Naive thymus-derived CD4-positive, alpha-beta T cell (primary cell): ENCODE data around the gene DHRS3. TPM values are rescaled to one million over a fixed set of nuclear protein-coding genes. Genes with fewer than 3 reads are reported as not detected.

Experiments
- ATAC-seq: fragments of 150-1000 bp; cut with Tn5 transposase; 2 replicates; pipeline ENCODE4 v1.10.0; 2021; ENCODE audit warnings: mild to moderate bottlenecking, moderate library complexity
- CTCF ChIA-PET: fragments of 350-600 bp; sonication (Branson Sonifier 250); formaldehyde crosslinking; loops from one replicate; lab custom pipeline; 2021; ENCODE audit warnings: antibody characterized with exemption; lab: Charles Lee
- POLR2A ChIA-PET: fragments of 350-600 bp; sonication (Branson Sonifier 250); formaldehyde crosslinking; loops from one replicate; lab custom pipeline; 2021; ENCODE audit warnings: antibody characterized with exemption, inconsistent platforms; lab: Charles Lee
- DNase-seq, 9 donors: peaks; one replicate each; pipeline versions ENCODE4 v3.0.0 to v3.0.0-alpha.2; 2020 to 2022; ENCODE audit warnings: mixed read lengths in 1 of 9
- H3K27ac ChIP-seq: one replicate; pipeline ENCODE4 v1.7.0; 2013; ENCODE audit warnings: mild to moderate bottlenecking, low read depth, low read length, moderate library complexity
- H3K27me3 ChIP-seq, 2 donors: one replicate each; pipeline ENCODE4 v1.7.0; 2013; ENCODE audit warnings: low read length in 2 of 2, mild to moderate bottlenecking in 2 of 2, moderate library complexity in 2 of 2; ENCODE audit not compliant: control insufficient read depth in 2 of 2, insufficient read depth in 2 of 2
- H3K36me3 ChIP-seq, 3 experiments: 1 replicate in 2 of 3; 2 replicates in 1 of 3; pipeline ENCODE4 v1.7.0; 2013; ENCODE audit warnings: low read length in 3 of 3, mild to moderate bottlenecking in 3 of 3, moderate library complexity in 1 of 3; ENCODE audit not compliant: insufficient read depth in 3 of 3, control insufficient read depth in 2 of 3
- H3K4me1 ChIP-seq, 2 donors: one replicate each; pipeline ENCODE4 v1.7.0; 2013; ENCODE audit warnings: low read length in 2 of 2, mild to moderate bottlenecking in 2 of 2, moderate library complexity in 1 of 2; ENCODE audit not compliant: control insufficient read depth in 2 of 2, insufficient read depth in 2 of 2
- H3K4me3 ChIP-seq: 2 replicates; pipeline ENCODE4 v1.7.0; 2013; ENCODE audit warnings: mild to moderate bottlenecking, low read length
- H3K9me3 ChIP-seq, 3 experiments: 1 replicate in 2 of 3; 2 replicates in 1 of 3; pipeline ENCODE4 v1.7.0; 2013; ENCODE audit warnings: low read length in 3 of 3; ENCODE audit not compliant: control insufficient read depth in 2 of 3
- H3K27ac Mint-ChIP-seq, 9 donors: one replicate each; pipeline ENCODE4 v1.8.0; 2020 to 2022; ENCODE audit warnings: mixed read lengths in 9 of 9, mild to moderate bottlenecking in 8 of 9, moderate library complexity in 5 of 9, inconsistent platforms in 2 of 9
- H3K27me3 Mint-ChIP-seq, 5 donors: one replicate each; pipeline ENCODE4 v1.8.0; 2021 to 2022; ENCODE audit warnings: mixed read lengths in 5 of 5, mild to moderate bottlenecking in 1 of 5
- H3K36me3 Mint-ChIP-seq, 5 donors: one replicate each; pipeline ENCODE4 v1.8.0; 2020 to 2022; ENCODE audit warnings: mixed read lengths in 5 of 5, mild to moderate bottlenecking in 3 of 5, inconsistent platforms in 1 of 5
- H3K4me1 Mint-ChIP-seq, 7 donors: one replicate each; pipeline ENCODE4 v1.8.0; 2020 to 2022; ENCODE audit warnings: mixed read lengths in 7 of 7, mild to moderate bottlenecking in 3 of 7, inconsistent platforms in 1 of 7
- H3K4me3 Mint-ChIP-seq, 10 donors: one replicate each; pipeline ENCODE4 v1.8.0; 2020 to 2022; ENCODE audit warnings: mild to moderate bottlenecking in 10 of 10, mixed read lengths in 10 of 10, moderate library complexity in 6 of 10, inconsistent platforms in 2 of 10
- H3K9me3 Mint-ChIP-seq, 11 donors: one replicate each; pipeline ENCODE4 v1.8.0; 2020 to 2022; ENCODE audit warnings: mixed read lengths in 11 of 11, mild to moderate bottlenecking in 4 of 11, inconsistent platforms in 1 of 11, moderate library complexity in 1 of 11
- intact Hi-C, 2 donors: fragments of 100-400 bp; cut with micrococcal nuclease; formaldehyde crosslinking; loops; one replicate each; pipeline ENCODE4 v1.15.1; 2023
- polyA plus RNA-seq, 2 donors: library from polyadenylated mRNA; unstranded; fragments of 300-500 nt; fragmentation: Illumina TruSeq; gene quantifications; one replicate each; pipeline ENCODE4 v1.2.3, GENCODE V29; 2021
- total RNA-seq, 6 experiments: library from RNA in 5 of 6; stranded (reverse) in 5 of 6; gene quantifications; 1 replicate in 5 of 6; 2 replicates in 1 of 6; pipeline ENCODE4 v1.2.3 and lab custom pipeline; 2021 to 2026

Gene DHRS3
- total and polyA plus RNA-seq, 7 experiments from 2014 or later = 39.9 to 115 (median 68.9) TPM

- ChIA-PET CTCF (interaction anchor here (1.5 kb wide), 1 partner anchor 9 kb away, joined by 4 read pairs; no protein-coding TSS in a partner anchor), POLR2A (no interaction called here)
- Histone ChIP-seq H3K27me3 (no peaks in the 10 kb centered on the region), H3K4me3 (no peak overlapping the region), H3K36me3 (peaks cover 0 to 22% (median 0%) of the 10 kb centered on the region in 3 experiments), H3K27ac (no peak overlapping the region), H3K4me1 (peaks cover 19 to 37% of the 10 kb centered on the region in 2 donors), H3K9me3 (no peaks in the 10 kb centered on the region)
- H3K36me3 Mint-ChIP-seq = peaks cover 4 to 53% (median 18%) of the 10 kb centered on the region in 5 donors
- H3K4me3 Mint-ChIP-seq = peak overlapping the region in 8 of 10 donors; percentile 35 to 99 (median 66)
- H3K27ac Mint-ChIP-seq = peak overlapping the region in 7 of 9 donors; percentile 44 to 96 (median 88)
- peaks cover 52 to 76% (median 74%) of the 10 kb centered on the region in 7 donors for H3K4me1 Mint-ChIP-seq
- intact Hi-C loops = loop anchor here (10.0 kb wide), 2 partner anchors 138 to 808 kb away; partner anchors contain the start of genes CLCN6 (in 1 of the 2) and MTHFR (in 1 of the 2)
- DNase-seq (no peak), ATAC-seq (no peak)
- peaks cover 0 to 10% (median 0%) of the 10 kb centered on the region in 11 donors for H3K9me3 Mint-ChIP-seq
- H3K27me3 Mint-ChIP-seq = peaks cover 0 to 12% (median 0%) of the 10 kb centered on the region in 5 donors
Observed at GRCh38 chr1:12613180-12613579, 4.8 kb downstream of the DHRS3 start.

GRCh38 chr1:12610941-12611340 is 7.1 kb downstream of the DHRS3 start:
- Mint-ChIP-seq H3K4me3 (peak overlapping the region in 8 of 10 donors; percentile 10 to 67 (median 36)), H3K27ac (peak overlapping the region in 8 of 9 donors; percentile 9 to 93 (median 74))
- POLR2A ChIA-PET = interaction anchor here (1.3 kb wide), 1 partner anchor 8 kb away, joined by 5 read pairs; no protein-coding TSS in a partner anchor

GRCh38 chr1:12610305-12610935 is 7.6 kb downstream of the DHRS3 start:
- Mint-ChIP-seq H3K36me3 (peaks cover 14 to 65% (median 28%) of the 10 kb centered on the region in 5 donors), H3K27me3 (peaks cover 0 to 3% (median 0%) of the 10 kb centered on the region in 5 donors), H3K9me3 (peaks cover 0 to 10% (median 2%) of the 10 kb centered on the region in 11 donors), H3K27ac (peak overlapping the region in 8 of 9 donors; percentile 9 to 93 (median 74)), H3K4me1 (peaks cover 46 to 92% (median 90%) of the 10 kb centered on the region in 7 donors), H3K4me3 (peak overlapping the region in 6 of 10 donors; percentile 16 to 67 (median 44))
- intact Hi-C loops = loop anchor here (10.0 kb wide), 2 partner anchors 136 to 806 kb away; partner anchors contain the start of genes CLCN6 (in 1 of the 2) and MTHFR (in 1 of the 2)
- Histone ChIP-seq H3K27me3 (no peaks in the 10 kb centered on the region), H3K36me3 (peaks cover 0 to 14% (median 0%) of the 10 kb centered on the region in 3 experiments), H3K4me3 (no peak overlapping the region), H3K4me1 (peaks cover 10 to 36% of the 10 kb centered on the region in 2 donors), H3K27ac (peak overlapping the region; percentile 10), H3K9me3 (no peaks in the 10 kb centered on the region)
- ChIA-PET CTCF (interaction anchor here (1.8 kb wide), 1 partner anchor 9 kb away, joined by 4 read pairs; no protein-coding TSS in a partner anchor), POLR2A (interaction anchor here (0.7 kb wide), 1 partner anchor 223 kb away, joined by 3 read pairs; no protein-coding TSS in a partner anchor)
- no peak for ATAC-seq
- no peak for DNase-seq

More at GRCh38 chr1:12610941-12611340, 7.1 kb downstream of the DHRS3 start:
- intact Hi-C loops = loop anchor here (10.0 kb wide), 2 partner anchors 136 to 806 kb away; partner anchors contain the start of genes CLCN6 (in 1 of the 2) and MTHFR (in 1 of the 2)
- Histone ChIP-seq H3K4me3 (no peak overlapping the region), H3K27ac (peak overlapping the region; percentile 10), H3K4me1 (peaks cover 15 to 37% of the 10 kb centered on the region in 2 donors), H3K27me3 (no peaks in the 10 kb centered on the region), H3K9me3 (no peaks in the 10 kb centered on the region), H3K36me3 (peaks cover 0 to 14% (median 0%) of the 10 kb centered on the region in 3 experiments)
- DNase-seq (no peak), ATAC-seq (no peak)
- Mint-ChIP-seq H3K36me3 (peaks cover 14 to 66% (median 28%) of the 10 kb centered on the region in 5 donors), H3K27me3 (peaks cover 0 to 3% (median 0%) of the 10 kb centered on the region in 5 donors), H3K9me3 (peaks cover 0 to 10% (median 2%) of the 10 kb centered on the region in 11 donors), H3K4me1 (peaks cover 50 to 93% (median 90%) of the 10 kb centered on the region in 7 donors)
- CTCF ChIA-PET = interaction anchor here (0.6 to 1.8 kb wide), 2 partner anchors 9 to 61 kb away, joined by 4 read pairs; no protein-coding TSS in a partner anchor

- peaks cover 0 to 14% (median 0%) of the 10 kb centered on the region in 3 experiments for H3K36me3 ChIP-seq
- H3K9me3 ChIP-seq = no peaks in the 10 kb centered on the region
- Mint-ChIP-seq H3K4me3 (peak overlapping the region in 4 of 10 donors; percentile 14 to 52 (median 38)), H3K36me3 (peaks cover 14 to 64% (median 28%) of the 10 kb centered on the region in 5 donors), H3K27ac (peak overlapping the region in 8 of 9 donors; percentile 51 to 93 (median 81)), H3K4me1 (peaks cover 41 to 91% (median 84%) of the 10 kb centered on the region in 7 donors), H3K27me3 (peaks cover 0 to 3% (median 0%) of the 10 kb centered on the region in 5 donors), H3K9me3 (peaks cover 0 to 10% (median 2%) of the 10 kb centered on the region in 11 donors)
- CTCF ChIA-PET = no interaction called here
- POLR2A ChIA-PET = no interaction called here
- no peak overlapping the region for H3K4me3 ChIP-seq
- H3K27me3 ChIP-seq = no peaks in the 10 kb centered on the region
- ATAC-seq (no peak), DNase-seq (no peak)
- intact Hi-C loops = loop anchor here (10.0 kb wide), 2 partner anchors 135 to 805 kb away; partner anchors contain the start of genes CLCN6 (in 1 of the 2) and MTHFR (in 1 of the 2)
- H3K27ac ChIP-seq = peak overlapping the region; percentile 30
- peaks cover 7 to 35% of the 10 kb centered on the region in 2 donors for H3K4me1 ChIP-seq
Observed at GRCh38 chr1:12609469-12610003, 8.5 kb downstream of the DHRS3 start.

GRCh38 chr1:12608311-12608957 is 9.6 kb downstream of the DHRS3 start:
- peak overlapping the region in 8 of 9 donors; percentile 51 to 93 (median 79) for H3K27ac Mint-ChIP-seq
- H3K36me3 Mint-ChIP-seq = peaks cover 14 to 67% (median 29%) of the 10 kb centered on the region in 5 donors
- peaks cover 0 to 10% (median 2%) of the 10 kb centered on the region in 11 donors for H3K9me3 Mint-ChIP-seq
- no peaks in the 10 kb centered on the region for H3K9me3 ChIP-seq
- peak overlapping the region in 2 of 10 donors; percentile 9 to 12 for H3K4me3 Mint-ChIP-seq
- peaks cover 0 to 14% (median 0%) of the 10 kb centered on the region in 3 experiments for H3K36me3 ChIP-seq
- no peak overlapping the region for H3K4me3 ChIP-seq
- no peaks in the 10 kb centered on the region for H3K27me3 ChIP-seq
- CTCF ChIA-PET = no interaction called here
- no peak overlapping the region for H3K27ac ChIP-seq
- POLR2A ChIA-PET = no interaction called here
- peaks cover 17 to 35% of the 10 kb centered on the region in 2 donors for H3K4me1 ChIP-seq
- intact Hi-C loops = no loop called here
- ATAC-seq (no peak), DNase-seq (no peak)
- H3K4me1 Mint-ChIP-seq = peaks cover 48 to 92% (median 84%) of the 10 kb centered on the region in 7 donors
- peaks cover 0 to 3% (median 0%) of the 10 kb centered on the region in 5 donors for H3K27me3 Mint-ChIP-seq
